Measurements from ENCODE around the gene MRPS23. TPM values are rescaled to one million over a fixed set of nuclear protein-coding genes. Genes with fewer than 3 reads are reported as not detected.

Gene MRPS23
- total and polyA plus RNA-seq, 9 of the 15 experiments (the other 6 are each of a cell fraction or from before 2014, with no cell fraction given) = 59.1 to 298 (median 98.8) TPM

- H3K4me3 ChIP-seq = no peak overlapping the region
- no peaks in the 10 kb centered on the region for H3K79me2 ChIP-seq (ENCODE audit: control insufficient read depth, insufficient read depth, low read length)
- peaks cover 0 to 8% of the 10 kb centered on the region in 2 experiments; a peak in 2 of 5 replicates for H3K4me1 ChIP-seq (replicated peaks in 1 of 2; ENCODE audit: control insufficient read depth in 2 of 2, insufficient read depth in 2 of 2, low read length in 2 of 2)
- H3K4me2 ChIP-seq (ENCODE audit: insufficient read depth, low read length) = no peak overlapping the region
- DNase-seq (ENCODE audit: extremely low read depth in 1 of 4, low spot score in 3 of 4) (no peak), FAIRE-seq (no peak), ATAC-seq (no peak)
- CTCF ChIA-PET (ENCODE audit: low intra/inter-chr PET ratio) = no interaction called here
- H3K27me3 ChIP-seq (ENCODE audit: control insufficient read depth in 2 of 2, insufficient read depth in 2 of 2, low read length in 2 of 2) = peaks cover 22 to 55% of the 10 kb centered on the region in 2 experiments
- WGBS (ENCODE audit: insufficient coverage, low coverage, missing lambda C conversion rate) = 42% methylated on average over 8 of the region's 8 CpGs
- POLR2A ChIA-PET = interaction anchor here (0.5 to 1.1 kb wide), 2 partner anchors 21 to 166 kb away, joined by 3 read pairs; no protein-coding TSS in a partner anchor
- no peak overlapping the region for H3K27ac ChIP-seq (ENCODE audit: extremely low read depth, low read depth, low read length)
- in situ Hi-C loops (cut with MboI) (no loop called here), intact Hi-C loops (cut with micrococcal nuclease) (no loop called here)
- no peak overlapping the region for H2AFZ ChIP-seq (ENCODE audit: low read depth, low read length)
- no peak overlapping the region for H3K9ac ChIP-seq (ENCODE audit: insufficient read depth in 1 of 2, low read depth in 2 of 2, low read length in 2 of 2)
- BruUV-seq (replicated peaks) = no TSS peak
- H3K36me3 ChIP-seq (ENCODE audit: control insufficient read depth, insufficient read depth, low read length) = no peaks in the 10 kb centered on the region
- H3K9me3 ChIP-seq (replicated peaks; ENCODE audit: control insufficient read depth, insufficient read depth, low read depth, low read length) = no peaks in the 10 kb centered on the region
- no peaks in the 10 kb centered on the region for H3K9me1 ChIP-seq (ENCODE audit: control insufficient read depth, insufficient read depth, low read length)
- H4K20me1 ChIP-seq (replicated peaks; ENCODE audit: control insufficient read depth, insufficient read depth, low read length) = no peaks in the 10 kb centered on the region
- TF ChIP-seq ZC3H8 (IDR thresholded peaks at IDR 0.05) = no peak
- no peak for TF ChIP-seq HSF4 (CRISPR knock-in tag; IDR thresholded peaks at IDR 0.05; ENCODE audit: borderline replicate concordance)
- no peak for TF ChIP-seq IRF9 (tag; IDR thresholded peaks at IDR 0.05)
- no peak for TF ChIP-seq POLR2AphosphoS2 (IDR thresholded peaks at IDR 0.05; ENCODE audit: low read length)
- no peak for TF ChIP-seq HNRNPH1 (optimal IDR thresholded peaks at IDR 0.05; ENCODE audit: low read depth, low read length)
- TF ChIP-seq, protein P1, sequence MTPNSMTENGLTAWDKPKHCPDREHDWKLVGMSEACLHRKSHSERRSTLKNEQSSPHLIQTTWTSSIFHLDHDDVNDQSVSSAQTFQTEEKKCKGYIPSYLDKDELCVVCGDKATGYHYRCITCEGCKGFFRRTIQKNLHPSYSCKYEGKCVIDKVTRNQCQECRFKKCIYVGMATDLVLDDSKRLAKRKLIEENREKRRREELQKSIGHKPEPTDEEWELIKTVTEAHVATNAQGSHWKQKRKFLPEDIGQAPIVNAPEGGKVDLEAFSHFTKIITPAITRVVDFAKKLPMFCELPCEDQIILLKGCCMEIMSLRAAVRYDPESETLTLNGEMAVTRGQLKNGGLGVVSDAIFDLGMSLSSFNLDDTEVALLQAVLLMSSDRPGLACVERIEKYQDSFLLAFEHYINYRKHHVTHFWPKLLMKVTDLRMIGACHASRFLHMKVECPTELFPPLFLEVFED (CRISPR knock-in tag; conservative IDR thresholded peaks at IDR 0.05) = no peak
- TF ChIP-seq ARID2 (IDR thresholded peaks at IDR 0.05) = no peak
- TF ChIP-seq USF2 (CRISPR knock-in tag; IDR thresholded peaks at IDR 0.05) = no peak
- TF ChIP-seq TBL1XR1 (IDR thresholded peaks at IDR 0.05; ENCODE audit: low read length in 2 of 2) = no peak
- TF ChIP-seq KAT2B (IDR thresholded peaks at IDR 0.05; ENCODE audit: low read depth, low read length) = no peak
- no peak for TF ChIP-seq ZBTB9 (CRISPR knock-in tag; IDR thresholded peaks at IDR 0.05)
- TF ChIP-seq ZNF586 (CRISPR knock-in tag; conservative IDR thresholded peaks at IDR 0.05) = no peak
- TF ChIP-seq MTA1 (IDR thresholded peaks at IDR 0.05; ENCODE audit: borderline replicate concordance) = no peak
- TF ChIP-seq ILF3 (IDR thresholded peaks at IDR 0.05; ENCODE audit: borderline replicate concordance) = no peak
- TF ChIP-seq ZFP36 (IDR thresholded peaks at IDR 0.05; ENCODE audit: low read depth, low read length, partially characterized antibody) = no peak
- no peak for TF ChIP-seq MXI1 (IDR thresholded peaks at IDR 0.05; ENCODE audit: low read depth, low read length)
- TF ChIP-seq HMGN3 (IDR thresholded peaks at IDR 0.05; ENCODE audit: borderline replicate concordance, extremely low read depth, insufficient read length, low read depth, low read length) = no peak
- TF ChIP-seq SREBF2 (CRISPR knock-in tag; IDR thresholded peaks at IDR 0.05) = no peak
Observed at GRCh38 chr17:57881143-57881542, 31.3 kb upstream of the MRPS23 start.

Data from K562 (cell line).